ENCODE results near the gene ZBTB32.

ZBTB32 gene

DNA sequence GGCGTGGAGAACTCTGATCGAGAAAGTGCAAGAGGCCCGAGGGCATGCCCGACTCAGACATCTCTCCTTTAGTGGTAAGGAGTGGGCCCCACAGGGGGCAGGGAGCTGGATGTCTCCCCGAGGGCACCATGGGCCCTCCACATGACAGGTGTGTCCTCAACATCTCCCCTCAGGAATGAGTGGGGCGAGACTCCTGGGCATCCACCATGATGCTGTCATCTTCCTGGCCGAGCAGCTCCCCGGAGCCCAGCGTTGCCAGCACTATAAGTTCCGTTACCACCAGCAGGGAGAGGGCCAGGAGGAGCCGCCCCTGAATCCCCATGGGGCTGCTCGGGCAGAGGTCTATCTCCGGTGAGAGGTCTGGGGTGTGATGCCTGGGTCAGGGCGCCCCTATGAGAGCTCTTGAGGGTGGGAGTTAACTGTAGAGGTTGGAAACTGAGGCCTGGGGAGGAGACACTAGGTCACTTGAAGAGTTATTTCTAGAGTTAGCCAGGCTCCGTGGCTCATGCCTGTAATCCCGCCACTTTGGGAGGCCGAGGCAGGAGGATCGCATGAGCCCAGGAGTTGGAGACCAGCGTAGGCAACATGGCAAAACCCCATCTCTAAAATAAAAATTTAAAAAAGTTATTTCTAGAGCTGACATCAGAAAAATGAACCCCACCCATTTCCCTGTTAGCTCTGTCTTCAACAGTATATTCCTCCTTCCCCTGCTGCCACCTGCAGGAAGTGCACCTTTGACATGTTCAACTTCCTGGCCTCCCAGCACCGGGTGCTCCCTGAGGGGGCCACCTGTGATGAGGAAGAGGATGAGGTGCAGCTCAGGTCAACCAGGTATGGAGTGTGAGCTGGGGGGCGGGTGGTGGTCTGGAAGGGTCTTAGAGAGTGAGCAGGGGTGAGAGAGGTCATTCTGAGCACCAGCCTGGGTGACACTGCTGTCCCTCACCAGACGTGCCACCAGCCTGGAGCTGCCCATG, 32.8 kb downstream of the ZBTB32 start:
- DNase-seq (ENCODE audit: low read depth), result no peak

DNA sequence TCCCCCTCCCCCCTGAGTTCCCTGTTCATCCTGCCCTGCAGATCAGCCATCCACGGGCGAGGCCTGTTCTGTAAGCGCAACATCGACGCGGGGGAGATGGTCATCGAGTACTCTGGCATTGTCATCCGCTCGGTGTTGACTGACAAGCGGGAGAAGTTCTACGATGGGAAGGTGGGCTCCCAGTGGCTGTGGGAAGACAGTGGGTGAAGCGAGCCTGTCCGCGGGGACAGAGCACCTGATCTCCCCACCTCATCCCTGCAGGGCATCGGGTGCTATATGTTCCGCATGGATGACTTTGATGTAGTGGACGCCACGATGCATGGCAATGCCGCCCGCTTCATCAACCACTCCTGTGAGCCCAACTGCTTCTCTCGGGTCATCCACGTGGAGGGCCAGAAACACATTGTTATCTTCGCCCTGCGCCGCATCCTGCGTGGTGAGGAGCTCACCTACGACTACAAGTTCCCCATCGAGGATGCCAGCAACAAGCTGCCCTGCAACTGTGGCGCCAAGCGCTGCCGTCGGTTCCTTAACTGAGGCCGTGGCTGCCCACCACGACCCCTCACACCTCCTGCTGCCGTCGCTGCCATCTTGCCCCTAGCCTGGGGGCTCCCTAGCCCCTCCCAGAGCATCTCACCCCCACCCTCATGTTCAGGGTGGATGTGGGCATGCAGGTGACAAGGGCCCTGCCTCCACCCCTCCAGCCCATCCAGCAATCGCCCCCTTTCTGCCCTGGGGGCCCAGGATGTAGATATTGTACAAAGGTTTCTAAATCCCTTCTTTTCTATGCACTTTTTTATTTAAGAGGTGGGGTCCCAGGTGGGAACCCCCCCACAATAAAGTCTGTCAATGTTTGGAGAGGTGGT, 33.9 kb downstream of the ZBTB32 start:
- DNase-seq (ENCODE audit: low read depth), result no peak

DNA sequence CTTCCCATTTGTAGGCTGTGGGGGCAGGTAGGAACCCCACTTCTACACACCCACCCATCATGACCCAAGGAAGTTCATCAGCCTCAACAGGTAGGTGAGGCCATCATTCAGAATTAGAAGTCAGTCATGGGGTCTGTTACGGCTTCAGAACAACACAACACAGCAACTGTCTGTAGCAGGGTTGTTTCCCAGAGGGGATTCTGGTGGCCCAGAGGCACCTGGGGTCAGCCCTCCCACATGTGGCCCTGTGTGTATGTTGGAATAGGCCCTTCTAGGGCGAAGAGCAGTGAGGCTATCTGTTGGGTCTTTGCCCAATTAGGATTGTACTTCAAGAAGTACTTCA, 34.5 kb downstream of the ZBTB32 start:
- DNase-seq (ENCODE audit: low read depth), result no peak

DNA sequence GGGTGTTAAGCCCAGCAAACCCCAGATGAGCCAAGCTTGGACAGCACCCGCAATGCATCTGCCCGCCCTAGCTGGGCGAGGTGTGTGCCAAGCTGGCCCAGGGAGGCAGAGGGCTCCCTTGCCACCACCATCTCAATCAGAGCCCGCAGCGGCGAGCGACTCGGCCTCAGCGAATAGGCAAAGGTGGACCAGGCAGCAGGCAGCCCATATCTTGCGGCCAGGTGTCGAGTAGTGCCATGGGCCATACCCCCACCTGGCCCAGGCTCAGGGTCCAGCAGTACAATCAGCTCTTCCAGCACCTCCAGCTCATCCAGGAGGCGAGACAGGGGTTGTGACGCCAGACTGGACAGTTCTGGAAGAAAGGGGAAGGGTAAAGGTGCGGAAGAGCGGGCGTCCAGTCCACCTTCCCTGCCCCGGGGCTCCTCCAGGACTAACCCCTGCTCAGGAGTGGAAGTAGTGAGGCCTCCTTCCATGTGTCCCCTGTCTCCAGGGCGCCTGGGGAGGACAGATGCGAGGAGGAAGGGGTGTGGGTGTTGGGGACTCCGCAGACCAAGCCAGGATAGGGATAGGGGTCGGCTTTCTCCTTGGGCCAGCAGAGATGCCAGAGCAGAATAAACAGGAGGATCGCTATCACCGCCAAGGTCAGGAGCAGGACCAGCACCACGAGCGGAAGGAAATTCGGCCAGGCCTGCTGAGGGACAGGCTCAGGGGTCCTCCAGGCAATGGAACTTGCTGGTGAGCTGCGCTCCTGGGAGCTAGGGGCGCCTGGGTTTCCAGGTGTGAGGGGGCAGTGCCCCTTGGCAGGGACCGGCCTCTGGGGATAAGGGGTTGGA, 35.1 kb downstream of the ZBTB32 start:
- DNase-seq (ENCODE audit: low read depth), result no peak

DNA sequence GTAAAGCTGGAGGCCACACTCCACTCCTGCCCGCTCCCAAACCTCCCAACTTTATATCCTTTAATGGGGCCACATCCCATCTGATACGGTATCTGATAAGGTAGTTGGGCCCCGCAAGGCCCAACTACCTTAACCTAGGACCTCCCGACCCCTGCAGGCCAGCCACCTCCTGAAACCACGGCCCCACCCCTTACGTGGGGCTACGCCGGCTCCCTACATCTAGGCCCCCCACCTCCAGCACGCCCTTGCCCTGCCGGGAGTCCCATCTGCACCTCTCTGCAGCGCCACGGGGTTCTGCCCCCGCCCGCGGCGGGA, 35.7 kb downstream of the ZBTB32 start:
- DNase-seq (ENCODE audit: low read depth), result no peak

DNA sequence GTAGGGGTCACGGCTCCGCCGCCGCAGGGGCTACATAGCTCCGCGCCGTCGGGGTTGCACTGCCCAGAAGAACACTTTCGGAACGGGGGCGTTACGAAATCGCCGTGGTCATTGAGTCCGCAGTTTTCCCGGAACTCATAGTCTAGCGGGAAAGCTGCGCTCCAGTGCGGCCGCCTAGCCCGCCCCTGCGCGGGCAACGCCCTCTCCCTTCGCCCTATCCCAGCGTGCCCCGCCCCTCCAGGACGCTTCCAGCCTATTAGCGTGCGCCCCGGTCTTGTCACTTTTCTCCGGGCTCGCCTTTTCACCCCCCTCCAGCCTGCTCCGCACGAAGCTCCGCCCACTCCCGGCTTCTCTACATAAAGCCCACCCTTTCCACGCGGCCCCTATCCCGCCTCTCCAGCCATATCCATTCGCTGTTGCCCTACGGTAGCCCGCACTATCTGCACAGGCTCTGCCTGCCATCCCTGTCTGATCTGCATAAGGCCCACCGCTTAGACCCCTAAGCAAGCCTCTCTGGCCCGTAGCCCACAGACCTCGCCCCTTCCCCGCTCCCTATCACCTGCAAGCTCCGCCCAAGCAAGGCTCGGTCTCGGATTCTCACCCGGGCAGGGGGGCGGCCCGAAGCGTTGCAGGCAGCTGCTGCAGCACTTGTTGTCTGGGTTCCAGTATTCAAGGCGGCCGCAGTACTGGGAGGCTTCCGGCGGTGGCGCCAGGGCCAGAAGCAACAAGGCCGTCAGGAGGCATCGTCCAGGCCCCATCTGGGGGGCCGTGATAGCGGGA, 36.3 kb downstream of the ZBTB32 start:
- DNase-seq (ENCODE audit: low read depth), result peak; percentile 97

DNA sequence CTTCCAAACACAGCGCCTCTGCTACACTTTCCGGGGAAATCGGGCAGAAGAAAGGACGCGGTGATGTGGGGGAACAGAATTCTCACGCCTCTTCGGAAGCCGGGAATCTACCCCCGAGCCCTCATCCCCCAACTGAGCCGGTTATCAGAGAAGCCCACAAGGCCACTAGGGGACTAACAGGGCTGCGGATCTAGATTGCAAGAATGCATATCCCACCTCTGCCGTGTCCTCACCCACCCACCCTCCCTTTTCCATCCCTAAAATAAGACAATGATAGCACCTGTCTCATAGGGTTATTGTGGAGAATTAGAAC, 36.8 kb downstream of the ZBTB32 start:
- no peak for DNase-seq (ENCODE audit: low read depth)

DNA sequence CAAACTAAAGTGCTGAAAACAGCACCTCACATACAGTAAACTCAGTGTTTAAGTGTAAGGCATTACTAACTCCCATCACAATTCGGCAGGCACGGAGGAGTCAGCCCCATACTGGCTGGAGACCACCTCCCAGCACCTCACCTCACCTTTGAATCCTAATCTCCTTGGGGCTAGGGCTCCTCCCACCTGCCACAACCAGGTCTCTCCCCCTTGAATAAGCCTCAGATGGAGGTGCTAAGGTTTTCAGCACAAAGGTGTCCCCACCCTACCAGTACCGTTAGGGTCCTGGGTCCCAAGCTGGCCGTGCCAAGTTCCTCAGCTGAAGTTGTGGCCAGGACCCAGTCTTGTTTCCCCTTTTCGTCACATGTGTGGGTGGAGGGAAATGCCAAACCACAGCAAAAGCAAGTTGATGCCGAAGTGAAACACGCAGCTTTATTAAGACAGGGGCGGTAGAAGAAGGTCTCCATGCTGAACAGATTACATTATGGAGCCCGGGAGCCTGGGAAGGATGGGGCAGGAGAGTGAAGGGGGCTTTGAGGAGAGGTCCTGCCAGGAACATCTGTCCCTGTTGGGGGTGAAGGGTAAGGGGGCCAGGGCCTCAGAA, 37.9 kb downstream of the ZBTB32 start, which contains the start of gene IGFLR1:
Gene IGFLR1, minus strand, starts transcription at position 332 of the 604 bp plus-strand sequence. CDS start 1,272 bp downstream, outside the sequence.
- no peak for DNase-seq (ENCODE audit: low read depth)

DNA sequence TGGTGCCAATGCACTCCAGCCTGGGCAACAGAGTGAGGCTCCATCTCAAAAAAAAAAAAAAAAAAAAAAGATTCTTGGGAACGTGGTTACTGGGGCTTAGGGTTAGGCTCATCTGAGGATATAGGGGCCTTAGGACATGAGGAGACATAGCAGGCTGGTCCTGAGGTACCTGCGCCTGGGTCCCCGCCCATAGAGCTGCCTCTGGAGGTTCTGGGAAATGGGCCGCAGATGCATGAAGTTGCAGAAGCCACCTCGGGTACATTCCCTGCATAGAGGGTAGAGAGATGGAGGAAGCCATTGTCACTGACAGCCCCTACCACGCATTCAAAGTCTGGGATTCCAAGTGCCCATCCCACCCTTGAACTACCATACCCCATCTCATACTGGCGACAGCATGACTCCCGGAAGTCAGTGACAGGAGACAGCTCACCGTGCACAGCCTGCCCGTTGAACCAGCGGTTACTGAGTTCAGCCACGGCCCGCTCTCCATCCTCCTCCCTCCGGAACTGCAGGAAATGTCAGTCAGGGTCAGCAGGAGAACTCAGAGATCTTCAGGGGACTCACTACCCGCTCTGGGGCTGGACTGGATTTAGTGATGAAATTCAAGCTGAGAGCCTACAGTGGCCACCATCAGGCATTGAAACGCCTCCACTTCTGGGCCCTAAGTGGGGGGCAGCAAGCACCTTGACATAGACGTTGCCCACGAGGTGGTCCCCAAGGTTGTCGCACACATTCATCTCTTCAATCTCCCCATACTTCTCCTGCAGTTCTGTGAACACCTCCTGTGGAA, 39.5 kb downstream of the ZBTB32 start:
- no peak for DNase-seq (ENCODE audit: low read depth)

DNA sequence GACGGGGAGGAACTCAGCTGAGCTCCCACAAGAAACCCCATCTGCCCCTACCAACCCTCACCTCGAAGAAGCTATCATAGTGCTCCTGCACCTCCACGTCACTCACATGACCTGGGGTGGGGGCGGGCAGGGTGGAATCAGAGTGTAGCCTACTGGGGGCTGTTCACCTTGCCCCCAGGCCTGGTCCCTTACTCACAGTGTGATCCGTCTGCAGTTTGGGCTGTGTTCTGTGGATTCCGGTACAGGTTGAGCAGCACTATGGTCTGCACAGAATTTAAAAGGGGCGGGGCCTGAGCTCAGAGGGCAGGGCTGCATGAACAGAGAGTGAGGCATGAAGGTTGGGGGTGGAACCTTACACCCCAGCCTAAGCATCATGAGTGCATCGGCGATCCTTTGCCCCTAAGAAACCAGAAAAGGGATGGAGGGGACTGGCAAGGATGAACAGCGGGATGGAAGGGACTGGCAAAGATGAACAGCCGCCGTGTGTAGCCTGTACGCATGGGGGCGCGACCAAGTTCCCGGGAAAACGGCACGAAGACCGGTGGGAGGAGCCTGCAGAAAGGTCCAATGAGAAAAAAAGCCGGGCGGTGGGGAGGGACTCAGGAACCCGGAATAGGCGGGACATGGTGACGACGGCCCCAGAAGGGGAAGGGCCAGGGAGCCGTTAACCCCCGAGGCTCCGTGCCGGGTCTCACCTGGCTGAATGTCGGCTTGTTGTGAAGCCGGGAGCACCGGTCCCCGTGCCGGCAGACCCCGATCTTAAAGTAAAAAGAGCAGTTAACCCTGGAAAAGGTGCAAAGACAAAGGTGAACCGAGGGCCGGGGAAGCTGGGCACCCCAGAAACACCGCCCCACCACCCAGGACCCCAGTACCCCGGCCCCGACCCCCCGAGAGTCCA, 40.3 kb downstream of the ZBTB32 start:
- DNase-seq (ENCODE audit: low read depth), result peak; percentile 97

DNA sequence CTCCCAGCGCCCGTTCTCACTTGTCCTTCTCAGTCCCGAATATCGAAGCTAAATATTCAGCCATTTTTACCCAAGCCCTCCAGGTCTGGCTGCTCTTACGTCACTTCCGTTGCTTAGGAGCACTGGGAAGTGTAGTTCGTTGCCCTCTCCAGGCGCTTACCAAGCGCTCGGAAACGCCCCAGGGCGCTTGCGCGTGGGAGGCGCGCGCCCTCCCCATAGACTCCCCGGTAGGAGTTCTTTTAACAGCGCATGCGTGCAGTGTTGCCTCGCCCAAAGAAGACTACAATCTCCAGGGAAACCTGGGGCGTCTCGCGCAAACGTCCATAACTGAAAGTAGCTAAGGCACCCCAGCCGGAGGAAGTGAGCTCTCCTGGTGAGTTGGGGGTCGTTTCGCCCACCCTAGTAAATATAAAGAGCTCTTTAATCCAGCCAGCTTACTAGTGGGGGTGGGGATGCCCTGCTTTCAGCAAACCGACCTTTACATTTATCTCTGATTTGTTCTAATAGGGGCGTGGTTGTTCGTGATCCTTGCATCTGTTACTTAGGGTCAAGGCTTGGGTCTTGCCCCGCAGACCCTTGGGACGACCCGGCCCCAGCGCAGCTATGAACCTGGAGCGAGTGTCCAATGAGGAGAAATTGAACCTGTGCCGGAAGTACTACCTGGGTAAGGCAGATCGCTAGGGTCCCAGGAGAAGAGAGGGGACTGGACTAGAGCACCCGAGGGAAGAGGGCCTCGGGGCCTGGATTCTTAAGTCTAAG, 41.1 kb downstream of the ZBTB32 start, which contains the start of the genes PSENEN and U2AF1L4:
Gene PSENEN, plus strand, starts transcription at position 324 of the 759 bp plus-strand sequence. Its CDS starts 280 bp downstream, at position 604.
Gene U2AF1L4, minus strand, starts transcription at position 91 of the 759 bp plus-strand sequence. Its CDS starts 27 bp downstream, at position 64.
- peak; percentile 99 for DNase-seq (ENCODE audit: low read depth)

DNA sequence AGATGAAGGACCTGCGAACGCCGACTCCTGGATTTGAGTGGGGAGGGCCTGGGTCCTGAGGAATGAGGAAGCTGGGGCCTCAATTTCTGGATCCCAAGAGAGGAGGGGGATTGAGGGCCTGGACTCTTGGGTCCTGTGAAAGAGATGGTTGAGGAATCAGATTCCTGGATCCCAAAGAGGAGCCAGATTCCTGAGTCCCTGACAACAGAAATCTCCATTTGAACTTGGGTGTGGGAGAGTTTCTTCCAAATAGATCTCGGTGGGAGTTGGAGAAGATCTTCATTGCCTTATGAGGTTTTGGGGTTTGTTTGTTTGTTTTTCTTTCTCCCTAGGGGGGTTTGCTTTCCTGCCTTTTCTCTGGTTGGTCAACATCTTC, 41.7 kb downstream of the ZBTB32 start:
- no peak for DNase-seq (ENCODE audit: low read depth)

DNA sequence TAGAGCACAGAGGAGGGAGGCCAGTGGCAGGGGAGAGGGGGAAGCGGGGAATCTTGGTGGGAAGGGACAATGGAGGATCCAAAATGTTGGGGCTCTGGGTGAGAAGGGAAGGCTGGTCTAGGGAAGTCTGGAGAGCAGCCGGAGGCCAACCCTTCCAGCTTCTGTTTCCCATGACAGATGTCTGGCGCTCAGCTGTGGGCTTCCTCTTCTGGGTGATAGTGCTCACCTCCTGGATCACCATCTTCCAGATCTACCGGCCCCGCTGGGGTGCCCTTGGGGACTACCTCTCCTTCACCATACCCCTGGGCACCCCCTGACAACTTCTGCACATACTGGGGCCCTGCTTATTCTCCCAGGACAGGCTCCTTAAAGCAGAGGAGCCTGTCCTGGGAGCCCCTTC, 42.2 kb downstream of the ZBTB32 start:
- no peak for DNase-seq (ENCODE audit: low read depth)

DNA sequence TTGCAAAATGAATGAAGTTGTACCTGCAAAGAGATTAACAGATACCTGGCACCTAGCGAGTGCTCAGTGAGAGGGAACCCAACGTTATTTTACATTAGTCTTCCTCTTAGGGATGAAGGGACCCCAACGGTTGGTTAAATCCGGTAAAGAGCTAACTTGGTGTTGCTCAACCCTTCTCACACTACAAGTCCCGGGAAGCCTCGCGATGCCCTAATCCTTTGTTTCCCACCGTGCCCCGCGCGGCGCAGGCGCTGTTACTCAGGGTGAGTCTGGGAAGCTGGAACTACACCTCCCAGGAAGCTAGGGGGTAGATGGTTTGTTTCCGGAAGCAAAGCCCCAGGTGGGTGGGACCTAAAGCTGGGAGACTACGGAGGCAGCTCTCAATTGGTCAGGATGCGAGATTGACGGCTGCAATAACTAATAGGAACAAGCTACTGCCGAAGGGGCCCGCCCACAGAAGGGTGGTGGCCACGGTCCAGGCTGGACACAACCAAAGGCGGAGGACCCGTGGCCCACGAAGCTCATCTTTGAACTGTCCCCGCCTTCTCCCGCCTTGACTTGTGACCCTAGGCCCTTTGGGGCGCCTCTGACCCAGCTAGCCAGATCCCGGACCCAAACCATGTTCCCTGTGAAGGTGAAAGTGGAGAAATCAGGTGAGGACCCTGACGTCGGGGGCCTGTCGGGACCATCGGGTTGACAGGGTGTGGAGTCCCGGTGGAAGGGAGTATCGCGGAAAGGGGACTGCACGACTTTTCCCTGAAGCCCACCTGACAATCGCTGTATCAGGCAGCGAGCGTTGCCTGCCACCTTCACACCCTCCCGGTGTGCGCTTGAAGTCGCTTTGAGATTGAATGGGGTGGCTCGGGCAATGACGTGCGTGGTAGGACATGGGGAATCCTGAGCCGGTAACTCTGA, 44.0 kb downstream of the ZBTB32 start, which contains the start of gene LIN37:
Gene LIN37, plus strand, starts transcription at position 471 of the 915 bp plus-strand sequence. Its CDS starts 149 bp downstream, at position 620.
- peak; percentile 99 for DNase-seq (ENCODE audit: low read depth)

DNA sequence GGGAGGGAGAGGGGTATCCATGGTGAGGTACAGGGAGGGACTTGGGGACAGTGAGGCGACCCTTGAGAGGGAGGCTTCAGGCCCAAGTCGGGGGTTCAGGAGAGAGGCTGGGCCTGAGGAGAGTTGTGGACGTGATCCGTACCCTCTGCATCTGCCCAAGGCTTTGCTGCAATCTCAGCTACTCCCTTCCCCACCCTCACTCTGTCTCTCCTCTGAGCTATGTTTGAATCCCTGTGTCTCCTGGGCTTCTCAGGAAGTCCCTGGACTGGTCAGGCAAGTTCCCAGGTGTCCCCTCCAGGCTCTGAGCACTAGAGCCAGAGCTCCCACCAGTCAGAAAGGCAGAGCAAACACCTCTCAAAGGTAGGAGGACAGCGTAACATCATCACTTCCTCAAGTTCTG, 45.8 kb downstream of the ZBTB32 start:
- no peak for DNase-seq (ENCODE audit: low read depth)

DNA sequence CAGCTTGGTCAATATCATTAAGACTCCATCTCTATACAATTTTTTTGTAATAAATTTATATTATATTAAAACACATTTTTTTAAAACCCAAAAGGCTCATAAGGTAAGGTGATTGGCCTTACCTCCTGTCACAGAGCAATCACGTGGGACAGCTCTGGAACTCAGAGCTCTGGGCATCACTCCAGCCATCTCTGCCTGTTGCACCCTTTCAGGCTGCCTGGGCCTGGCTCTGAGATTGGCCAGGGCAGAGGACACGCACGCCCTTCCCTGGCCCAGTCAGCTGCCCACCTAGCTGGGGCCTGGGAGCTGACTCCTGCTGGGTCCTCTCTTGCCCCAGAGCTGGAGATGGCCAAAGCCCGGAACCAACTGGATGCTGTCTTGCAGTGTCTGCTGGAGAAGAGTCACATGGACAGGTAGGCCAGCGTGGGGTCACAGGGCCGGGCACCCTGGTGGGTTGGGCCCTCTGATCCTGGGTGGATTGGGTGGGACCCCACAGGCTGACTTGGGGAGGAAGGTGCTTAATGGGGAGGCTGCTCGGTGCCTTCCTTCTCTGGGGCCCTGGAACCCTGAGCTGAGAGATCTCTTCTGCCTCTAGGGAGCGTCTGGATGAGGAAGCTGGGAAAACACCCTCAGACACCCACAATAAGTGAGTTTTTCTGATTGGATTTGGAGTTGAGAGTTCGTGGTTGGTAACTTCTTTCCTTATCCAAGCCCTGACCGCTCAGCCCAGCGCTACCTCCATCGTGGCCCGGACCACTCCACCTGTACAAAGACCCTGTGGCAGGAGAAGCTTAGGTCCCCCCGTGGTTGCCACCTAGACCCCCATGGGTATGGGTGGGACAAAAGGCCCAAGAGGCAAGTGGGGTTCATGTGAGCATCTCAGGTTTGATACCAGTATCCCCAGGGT, 47.7 kb downstream of the ZBTB32 start:
- DNase-seq (ENCODE audit: low read depth), result no peak
